HepG2 (cell line): ENCODE measurements around the gene CDC123. TPM values are rescaled to one million over a fixed set of nuclear protein-coding genes. Genes with fewer than 3 reads are reported as not detected.

ENCODE experiments used
- ATF3 ChIP-seq: sonication (generic); formaldehyde crosslinking; IDR thresholded peaks from 2 replicates; pipeline ENCODE4 v1.4.0; 2020; ENCODE audit warnings: missing genetic modification reagents
- DMTF1 ChIP-seq: sonication (generic); formaldehyde crosslinking; IDR thresholded peaks from 2 replicates; pipeline ENCODE4 v1.4.0; 2020; ENCODE audit warnings: mild to moderate bottlenecking, missing genetic modification reagents
- ELF3 ChIP-seq: IDR thresholded peaks from 2 replicates; pipeline ENCODE4 v1.6.1; 2016; ENCODE audit warnings: missing genetic modification reagents, missing compliant biosample characterization
- HDAC1 ChIP-seq: sonication (generic); formaldehyde crosslinking; IDR thresholded peaks from 2 replicates; pipeline ENCODE4 v1.5.1; 2020; ENCODE audit warnings: mild to moderate bottlenecking, missing genetic modification reagents
- HES4 ChIP-seq: sonication (generic); formaldehyde crosslinking; IDR thresholded peaks from 2 replicates; pipeline ENCODE4 v1.9.0; 2021; ENCODE audit warnings: mild to moderate bottlenecking, missing genetic modification reagents, borderline replicate concordance
- IRF9 ChIP-seq: sonication (generic); formaldehyde crosslinking; IDR thresholded peaks from 2 replicates; pipeline ENCODE4 v1.8.0; 2022; ENCODE audit warnings: missing genetic modification reagents, mild to moderate bottlenecking, borderline replicate concordance
- MLXIP ChIP-seq: sonication (generic); formaldehyde crosslinking; IDR thresholded peaks from 2 replicates; pipeline ENCODE4 v1.9.0; 2021; ENCODE audit warnings: missing genetic modification reagents, borderline replicate concordance
- NFATC3 ChIP-seq: sonication (generic); formaldehyde crosslinking; IDR thresholded peaks from 2 replicates; pipeline ENCODE4 v1.5.1; 2020; ENCODE audit warnings: mild to moderate bottlenecking, missing genetic modification reagents
- NRL ChIP-seq: sonication (generic); formaldehyde crosslinking; IDR thresholded peaks from 2 replicates; pipeline ENCODE4 v1.5.0; 2020; ENCODE audit warnings: missing genetic modification reagents, mild to moderate bottlenecking, moderate library complexity, borderline replicate concordance
- SMAD1 ChIP-seq: sonication (generic); formaldehyde crosslinking; IDR thresholded peaks from 2 replicates; pipeline ENCODE4 v1.4.0; 2020; ENCODE audit warnings: missing genetic modification reagents, low read depth, mild to moderate bottlenecking, borderline replicate concordance
- SMAD3 ChIP-seq: sonication (generic); formaldehyde crosslinking; IDR thresholded peaks from 2 replicates; pipeline ENCODE4 v1.4.0; 2020; ENCODE audit warnings: missing genetic modification reagents
- SP1 ChIP-seq, 2 experiments: fragments of 450-650 bp in 1 of 2; sonication (generic) in 1 of 2; formaldehyde crosslinking in 1 of 2; IDR thresholded peaks; 2 replicates each; pipeline versions ENCODE4 v1.4.0 to v1.6.1; 2016 to 2020; ENCODE audit warnings: missing genetic modification reagents in 1 of 2
- SRY ChIP-seq: sonication (generic); formaldehyde crosslinking; IDR thresholded peaks from 2 replicates; pipeline ENCODE4 v1.8.0; 2022; ENCODE audit warnings: mild to moderate bottlenecking, missing genetic modification reagents
- TGIF2 ChIP-seq: IDR thresholded peaks from 2 replicates; pipeline ENCODE4 v1.6.1; 2016; ENCODE audit warnings: control low read depth, missing compliant biosample characterization
- ZFX ChIP-seq: sonication (generic); formaldehyde crosslinking; IDR thresholded peaks from 2 replicates; pipeline ENCODE4 v1.4.0; 2020; ENCODE audit warnings: mild to moderate bottlenecking, low read depth, missing genetic modification reagents, moderate library complexity
- ZNF224 ChIP-seq: sonication (generic); formaldehyde crosslinking; IDR thresholded peaks from 2 replicates; pipeline ENCODE4 v1.5.0; 2020; ENCODE audit warnings: mild to moderate bottlenecking, missing genetic modification reagents
- ZXDC ChIP-seq: sonication (generic); formaldehyde crosslinking; IDR thresholded peaks from 2 replicates; pipeline ENCODE4 v1.5.0; 2020; ENCODE audit warnings: mild to moderate bottlenecking, missing genetic modification reagents
- polyA plus RNA-seq, 8 experiments: library from polyadenylated mRNA; depleted of rRNA in 3 of 8; stranded (reverse) in 7 of 8; unstranded in 1 of 8; fragments of >200 nt; fragmentation: Illumina TruSeq in 4 of 8; extraction: Trizol in 4 of 8; gene quantifications; 2 replicates each; pipeline versions ENCODE4 v1.2.1 to v1.2.3, GENCODE V29; 2011 to 2016; ENCODE audit warnings: low read depth in 4 of 8, missing spikeins in 1 of 8, mixed read lengths in 1 of 8; ENCODE audit not compliant: insufficient read depth in 1 of 8
- total RNA-seq, 5 experiments: library from RNA; depleted of rRNA; stranded (reverse); fragments of >200 nt; fragmentation: Illumina TruSeq; extraction: Trizol; gene quantifications; 2 replicates each; pipeline ENCODE4 v1.2.3, GENCODE V29; 2016; ENCODE audit warnings: low read depth in 1 of 5

Gene CDC123
- total and polyA plus RNA-seq, 2 of the 13 experiments (the other 11 are each of a cell fraction or from before 2014, with no cell fraction given) = 63.3 to 153 TPM

GRCh38 chr10:12195603-12196506 is at the start of gene CDC123, which contains the start of gene NUDT5 (continued):
- no peak for TF ChIP-seq HES4 (CRISPR knock-in tag)
- peak; percentile 43; the same call in 1 of the 2 replicates for TF ChIP-seq ZXDC (CRISPR knock-in tag)
- TF ChIP-seq DMTF1 (CRISPR knock-in tag) = no peak
- peak; percentile 66; the same call in 1 of the 2 replicates for TF ChIP-seq ELF3
- TF ChIP-seq SMAD1 (CRISPR knock-in tag) = 0 out of 2 replicates have a peak, but pooled peaks have one; percentile 35
- TF ChIP-seq MLXIP = no peak
- peak; percentile 91; the same call in 1 of the 2 replicates for TF ChIP-seq IRF9
- TF ChIP-seq SRY (CRISPR knock-in tag) = 0 out of 2 replicates have a peak, but pooled peaks have one; percentile 46
- TF ChIP-seq ATF3 = 0 out of 2 replicates have a peak, but pooled peaks have one; percentile 29
- TF ChIP-seq NRL (CRISPR knock-in tag) = peak; percentile 67
- peak; percentile 73; the same call in 1 of the 2 replicates for TF ChIP-seq NFATC3
- peak; percentile 34 for TF ChIP-seq ZNF224 (CRISPR knock-in tag)
- peak; percentile 83 for TF ChIP-seq HDAC1 (CRISPR knock-in tag)
- no peak for TF ChIP-seq SMAD3 (CRISPR knock-in tag)
- peak; percentile 85 for TF ChIP-seq ZFX
- no peak for TF ChIP-seq SP1 (IDR thresholded peaks at IDR 0.05)
- TF ChIP-seq SP1 (CRISPR knock-in tag; IDR thresholded peaks at IDR 0.05) = peak; percentile 10; the same call in 1 of the 2 replicates
- peak; percentile 15; the same call in 1 of the 2 replicates for TF ChIP-seq TGIF2 (CRISPR knock-in tag)
